ENCODE measurements around the gene CCDC85A.

DNA sequence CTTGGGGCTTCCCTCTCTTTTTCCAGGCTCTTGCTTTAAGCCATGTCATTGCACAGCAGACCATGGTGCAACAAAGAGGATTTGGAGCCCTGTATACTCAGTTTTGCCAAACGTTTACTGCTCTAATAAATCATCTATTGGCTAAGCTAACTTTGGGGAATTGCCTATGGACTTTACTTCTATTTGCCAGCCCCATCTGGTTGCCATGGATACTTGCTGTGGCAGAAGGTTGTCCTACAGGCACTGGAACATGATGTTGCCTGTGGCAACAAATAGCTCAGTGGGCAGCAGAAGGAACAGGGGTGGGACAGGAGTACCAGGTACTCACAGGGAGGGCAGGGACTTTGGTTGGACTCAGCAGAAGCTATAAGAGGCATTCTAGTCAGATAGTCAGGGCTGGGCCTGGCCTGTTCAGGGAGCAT is 129.7 kb downstream of the CCDC85A start:
- TF ChIP-seq EZH2phosphoT487 (IDR thresholded peaks at IDR 0.05; ENCODE audit: borderline replicate concordance, low read length) = no peak
- TF ChIP-seq CTCF (conservative IDR thresholded peaks at IDR 0.05; ENCODE audit: low read depth, low read length) = no peak
- TF ChIP-seq EZH2 (IDR thresholded peaks at IDR 0.05; ENCODE audit: low read length, unreplicated experiment) = no peak
